Progenitor cell of endocrine pancreas (in vitro differentiated cells): Measurements from ENCODE around the gene COL24A1. TPM values are rescaled to one million over a fixed set of nuclear protein-coding genes. Genes with fewer than 3 reads are reported as not detected.

Experiments
- DNase-seq: peaks from one replicate; pipeline ENCODE4 v3.0.0; 2021; ENCODE audit warnings: low spot score; ENCODE audit not compliant: unreplicated experiment
- H3K27ac Mint-ChIP-seq: 2 replicates; pipeline ENCODE4 v1.8.0; 2021; ENCODE audit warnings: mild to moderate bottlenecking, moderate library complexity, mixed read lengths
- H3K27me3 Mint-ChIP-seq: 2 replicates; pipeline ENCODE4 v1.8.0; 2021; ENCODE audit warnings: mixed read lengths
- H3K36me3 Mint-ChIP-seq: 2 replicates; pipeline ENCODE4 v1.8.0; 2022; ENCODE audit warnings: mixed read lengths; ENCODE audit not compliant: insufficient read depth
- H3K4me1 Mint-ChIP-seq: 2 replicates; pipeline ENCODE4 v1.8.0; 2021; ENCODE audit warnings: low read depth, mixed read lengths
- H3K4me3 Mint-ChIP-seq: 2 replicates; pipeline ENCODE4 v1.8.0; 2021; ENCODE audit warnings: low read depth, mild to moderate bottlenecking, moderate library complexity, mixed read lengths
- H3K9me3 Mint-ChIP-seq: 2 replicates; pipeline ENCODE4 v1.8.0; 2021; ENCODE audit warnings: low read depth, mixed read lengths
- total RNA-seq: library from RNA; stranded (reverse); gene quantifications from 2 replicates; pipeline ENCODE4 v1.2.1, GENCODE V29; 2021
- TF ChIP-seq, protein P1 (sequence below): fragments of 200-600 bp; sonication (generic); IDR thresholded peaks from one replicate; pipeline ENCODE4 v1.5.0; 2021; ENCODE audit warnings: antibody characterized with exemption, mild to moderate bottlenecking; ENCODE audit not compliant: unreplicated experiment

COL24A1 gene
- total RNA-seq, 1 donor from 2014 or later = 1.1 TPM

DNA sequence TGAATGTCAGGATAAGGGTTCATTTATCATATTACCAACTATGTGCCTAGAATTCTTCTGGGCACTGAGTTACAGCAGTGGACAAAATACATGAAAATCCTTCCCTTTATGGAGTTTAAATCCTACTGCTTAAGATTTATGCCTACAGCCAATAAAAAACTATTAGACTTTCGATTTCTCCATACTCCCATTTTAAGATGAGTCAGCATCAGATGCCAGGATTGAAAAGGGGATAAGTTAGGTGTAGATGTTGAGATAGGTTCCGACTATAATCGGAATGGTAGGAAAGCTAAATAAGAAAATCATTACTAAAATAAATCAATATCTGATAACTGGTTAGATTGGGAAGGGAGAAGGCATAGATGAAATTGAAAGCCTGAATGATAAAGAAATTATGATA lies 3.2 kb upstream of the COL24A1 start:
- H3K27me3 Mint-ChIP-seq = peaks cover 50% of the 10 kb centered on the region
- no peak for DNase-seq
- H3K36me3 Mint-ChIP-seq = no peaks in the 10 kb centered on the region
- peaks cover 7% of the 10 kb centered on the region for H3K4me1 Mint-ChIP-seq
- H3K4me3 Mint-ChIP-seq = no peak overlapping the region
- H3K9me3 Mint-ChIP-seq = peaks cover under 1% of the 10 kb centered on the region
- TF ChIP-seq, protein P1, sequence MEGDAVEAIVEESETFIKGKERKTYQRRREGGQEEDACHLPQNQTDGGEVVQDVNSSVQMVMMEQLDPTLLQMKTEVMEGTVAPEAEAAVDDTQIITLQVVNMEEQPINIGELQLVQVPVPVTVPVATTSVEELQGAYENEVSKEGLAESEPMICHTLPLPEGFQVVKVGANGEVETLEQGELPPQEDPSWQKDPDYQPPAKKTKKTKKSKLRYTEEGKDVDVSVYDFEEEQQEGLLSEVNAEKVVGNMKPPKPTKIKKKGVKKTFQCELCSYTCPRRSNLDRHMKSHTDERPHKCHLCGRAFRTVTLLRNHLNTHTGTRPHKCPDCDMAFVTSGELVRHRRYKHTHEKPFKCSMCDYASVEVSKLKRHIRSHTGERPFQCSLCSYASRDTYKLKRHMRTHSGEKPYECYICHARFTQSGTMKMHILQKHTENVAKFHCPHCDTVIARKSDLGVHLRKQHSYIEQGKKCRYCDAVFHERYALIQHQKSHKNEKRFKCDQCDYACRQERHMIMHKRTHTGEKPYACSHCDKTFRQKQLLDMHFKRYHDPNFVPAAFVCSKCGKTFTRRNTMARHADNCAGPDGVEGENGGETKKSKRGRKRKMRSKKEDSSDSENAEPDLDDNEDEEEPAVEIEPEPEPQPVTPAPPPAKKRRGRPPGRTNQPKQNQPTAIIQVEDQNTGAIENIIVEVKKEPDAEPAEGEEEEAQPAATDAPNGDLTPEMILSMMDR = no peak
- no peak overlapping the region for H3K27ac Mint-ChIP-seq

DNA sequence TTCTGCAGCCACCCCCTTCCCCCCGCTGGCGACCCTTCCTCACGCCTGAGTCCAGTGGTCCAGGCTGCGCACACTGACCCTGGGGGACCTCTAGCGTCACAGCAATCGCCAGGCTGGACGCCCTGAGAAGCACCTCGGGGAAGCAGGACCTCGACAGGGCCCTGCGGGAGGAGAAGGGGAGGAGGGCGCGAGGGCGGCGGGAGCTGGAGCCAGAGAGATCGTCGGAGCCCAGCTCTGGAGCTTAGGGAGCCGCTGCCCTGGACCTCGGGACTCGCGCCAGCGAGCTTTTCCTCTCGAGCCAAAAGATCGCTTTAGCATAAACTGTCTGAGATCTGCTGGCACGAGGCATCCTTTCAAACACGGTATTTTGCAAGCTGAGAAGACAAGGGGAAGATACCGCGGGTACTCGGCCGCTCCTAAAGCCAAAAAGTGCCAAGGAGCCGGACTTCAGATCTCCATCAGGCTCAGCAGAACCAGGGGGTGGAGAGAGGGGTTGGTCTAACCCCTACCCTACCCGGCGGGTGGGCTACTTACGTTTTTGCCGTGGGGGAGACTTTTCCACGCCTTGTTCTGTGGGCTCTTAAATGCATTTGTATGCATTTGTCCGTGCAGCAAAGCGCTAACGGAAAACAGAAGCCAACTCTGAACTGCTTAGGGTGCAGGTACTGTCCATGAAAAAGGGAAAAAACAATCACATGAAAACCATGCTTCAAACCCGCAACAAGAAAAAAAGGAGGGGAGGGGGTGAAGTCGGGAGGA lies 586 bp downstream of the COL24A1 start:
- Mint-ChIP-seq H3K4me3 (peak overlapping the region; percentile 76), H3K4me1 (peaks cover 10% of the 10 kb centered on the region), H3K27ac (no peak overlapping the region), H3K9me3 (no peaks in the 10 kb centered on the region), H3K27me3 (peaks cover 77% of the 10 kb centered on the region), H3K36me3 (no peaks in the 10 kb centered on the region)
- peak; percentile 10 for DNase-seq
- TF ChIP-seq, protein P1 = no peak

DNA sequence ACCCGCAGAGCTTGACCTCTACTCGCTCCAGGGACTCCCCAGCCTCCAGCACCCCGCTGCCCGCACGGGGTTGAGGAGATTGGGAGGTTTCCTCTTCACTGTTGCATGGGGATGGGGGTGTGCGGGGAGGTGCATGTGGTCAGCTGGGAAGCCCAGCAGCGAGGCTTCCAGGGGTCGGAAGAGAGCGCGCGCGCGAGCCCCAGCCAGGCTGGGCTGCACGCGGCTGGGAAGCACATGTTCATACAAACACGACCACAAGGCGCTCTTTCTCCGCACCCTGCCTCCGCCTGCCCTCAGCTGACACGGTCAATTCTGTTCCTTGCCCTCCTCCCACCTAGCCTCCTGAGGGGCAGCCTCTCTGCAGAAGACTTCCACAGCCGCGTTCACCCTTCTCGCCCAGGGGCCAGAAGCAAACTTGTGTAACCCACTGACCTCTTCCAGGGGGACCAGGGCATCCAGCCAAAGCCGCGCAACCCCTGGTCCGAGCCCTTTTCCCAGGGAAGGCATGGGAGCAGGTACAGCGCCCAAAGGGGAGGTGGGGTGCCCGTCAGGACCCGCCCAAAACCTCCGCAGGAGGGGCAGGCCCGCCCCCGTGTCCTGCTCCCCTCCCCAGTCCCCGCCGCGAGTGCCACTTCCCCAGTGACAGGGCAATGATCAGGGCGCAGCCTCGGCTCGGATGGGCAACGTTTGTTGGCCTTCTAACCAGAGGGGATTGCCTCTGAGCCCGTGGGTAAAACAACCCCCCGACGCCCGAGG lies 1.3 kb downstream of the COL24A1 start:
- TF ChIP-seq, protein P1 = no peak
- Mint-ChIP-seq H3K4me3 (peak overlapping the region; percentile 76), H3K4me1 (peaks cover 10% of the 10 kb centered on the region), H3K27ac (no peak overlapping the region), H3K9me3 (no peaks in the 10 kb centered on the region), H3K36me3 (no peaks in the 10 kb centered on the region), H3K27me3 (peaks cover 74% of the 10 kb centered on the region)
- peak; percentile 9 for DNase-seq

DNA sequence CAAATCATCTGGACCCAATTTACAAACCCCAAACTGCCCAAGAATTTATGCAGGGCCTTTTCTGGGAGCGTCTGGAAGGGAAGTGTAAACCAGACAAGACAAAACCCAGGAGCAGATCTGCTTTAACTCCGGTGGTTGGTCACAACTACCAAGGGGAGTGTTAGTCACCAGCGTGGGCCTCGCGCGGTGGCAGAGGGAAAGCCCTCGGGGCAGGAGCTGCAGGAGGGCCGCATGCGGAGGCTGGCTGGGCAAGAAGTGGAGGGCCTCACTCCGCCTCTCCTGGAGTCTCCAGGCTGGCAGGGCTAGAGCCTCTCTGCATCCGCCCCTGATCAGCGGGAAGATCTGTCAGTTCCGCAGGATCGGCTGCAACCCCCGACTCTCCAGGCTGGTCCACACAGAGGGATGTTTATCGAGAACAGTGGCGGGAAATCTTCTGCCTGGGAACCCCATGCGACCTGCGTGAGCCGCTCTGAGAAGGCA lies 2.0 kb downstream of the COL24A1 start:
- Mint-ChIP-seq H3K4me3 (peak overlapping the region; percentile 51), H3K36me3 (no peaks in the 10 kb centered on the region), H3K4me1 (peaks cover 10% of the 10 kb centered on the region), H3K9me3 (no peaks in the 10 kb centered on the region), H3K27me3 (peaks cover 68% of the 10 kb centered on the region), H3K27ac (no peak overlapping the region)
- TF ChIP-seq, protein P1 = no peak
- peak; percentile 9 for DNase-seq

DNA sequence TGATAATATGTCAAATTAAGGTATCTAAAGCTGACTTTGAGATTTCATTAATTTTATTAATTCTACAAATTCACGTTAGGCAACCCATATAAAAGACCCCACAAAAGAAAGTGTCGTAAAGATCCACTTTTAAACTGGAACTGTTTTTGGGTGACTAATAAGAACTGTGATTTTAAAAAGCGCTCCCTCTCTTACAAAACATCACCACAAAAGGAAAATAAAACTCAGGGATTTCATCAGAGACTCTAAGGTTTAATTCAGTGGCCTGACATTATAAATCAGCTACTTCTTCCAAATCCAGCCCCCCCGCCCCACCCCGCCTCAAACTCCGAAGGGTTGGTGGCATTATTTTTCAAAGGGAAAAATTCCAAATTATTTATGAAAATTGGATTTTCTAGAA lies 2.7 kb downstream of the COL24A1 start:
- H3K4me1 Mint-ChIP-seq = peaks cover 10% of the 10 kb centered on the region
- H3K27ac Mint-ChIP-seq = no peak overlapping the region
- no peak overlapping the region for H3K4me3 Mint-ChIP-seq
- no peaks in the 10 kb centered on the region for H3K9me3 Mint-ChIP-seq
- H3K36me3 Mint-ChIP-seq = no peaks in the 10 kb centered on the region
- H3K27me3 Mint-ChIP-seq = peaks cover 60% of the 10 kb centered on the region
- TF ChIP-seq, protein P1 = no peak
- DNase-seq = no peak
